ENCODE data around the gene REL.
"Not testable (repeated sequence)": the region's sequence is repeated elsewhere in the genome, so short reads cannot be mapped to it uniquely, and the experiment has no call there.

The REL gene

GRCh38 chr2:60867007-60867406, 14.4 kb upstream of the REL start:
- in situ Hi-C loops (cut with MboI; ENCODE audit: low sequenced_read_pairs) = no loop called here

- in situ Hi-C loops (cut with MboI; ENCODE audit: low sequenced_read_pairs) = no loop called here
Measured at GRCh38 chr2:60867848-60868247, 13.5 kb upstream of the REL start.

DNA sequence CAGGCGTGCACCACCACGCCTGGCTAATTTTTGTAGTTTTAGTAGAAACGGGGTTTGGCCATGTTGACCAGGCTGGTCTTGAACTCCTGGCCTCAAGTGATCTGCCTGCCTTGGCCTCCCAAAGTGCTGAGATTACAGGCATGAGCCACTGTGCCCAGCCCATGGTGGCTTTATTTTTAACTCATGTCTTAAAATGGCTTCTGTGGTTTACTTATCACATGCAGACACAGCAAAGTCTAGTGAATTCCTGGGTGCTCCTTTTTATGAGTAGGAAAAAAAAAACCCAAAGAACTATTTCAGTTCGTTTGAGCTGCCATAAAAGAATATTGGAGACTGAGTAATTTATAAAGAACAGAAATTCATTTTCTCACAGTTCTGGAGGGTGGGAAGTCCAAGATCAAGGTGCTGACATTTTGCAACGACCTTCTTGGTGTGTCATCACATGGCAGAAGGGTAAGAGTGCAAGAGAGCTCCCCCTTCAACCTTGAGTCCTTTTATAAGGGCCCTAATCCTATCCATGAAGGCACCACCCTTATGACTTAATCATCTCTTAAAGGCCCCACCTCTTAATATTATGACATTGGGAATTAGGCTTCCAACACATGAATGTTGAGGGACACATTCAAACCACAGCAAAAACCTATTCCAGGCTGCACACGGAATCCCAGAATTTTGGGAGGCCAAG, 12.6 kb upstream of the REL start:
- in situ Hi-C loops (cut with MboI; ENCODE audit: low sequenced_read_pairs) = no loop called here

- in situ Hi-C loops (cut with MboI; ENCODE audit: low sequenced_read_pairs) = no loop called here
Measured at GRCh38 chr2:60872510-60872928, 8.9 kb upstream of the REL start.

GRCh38 chr2:60873381-60873780, 8.0 kb upstream of the REL start:
- in situ Hi-C loops (cut with MboI; ENCODE audit: low sequenced_read_pairs) = no loop called here

GRCh38 chr2:60875520-60875919, 5.9 kb upstream of the REL start:
- in situ Hi-C loops (cut with MboI; ENCODE audit: low sequenced_read_pairs) = no loop called here

DNA sequence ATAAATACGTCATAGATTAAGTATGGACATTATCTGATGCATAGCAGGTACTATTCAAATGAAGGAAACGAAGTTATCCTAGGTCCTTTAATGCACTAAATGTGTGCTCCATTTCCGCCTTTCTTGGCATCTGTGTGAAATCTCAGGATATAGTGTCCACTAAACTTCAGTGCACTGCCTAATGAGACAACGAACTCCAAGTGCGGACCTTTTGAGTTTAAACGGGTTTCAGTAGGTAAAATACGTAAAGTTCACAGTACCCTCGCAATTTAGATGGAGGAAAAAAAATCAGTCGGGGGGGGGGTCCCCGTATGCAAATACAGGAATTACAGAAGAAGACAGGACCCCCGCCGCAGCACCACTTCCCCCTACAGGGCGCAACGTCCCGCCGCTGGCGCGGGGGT, 729 bp upstream of the REL start:
- in situ Hi-C loops (cut with MboI; ENCODE audit: low sequenced_read_pairs) = no loop called here

DNA sequence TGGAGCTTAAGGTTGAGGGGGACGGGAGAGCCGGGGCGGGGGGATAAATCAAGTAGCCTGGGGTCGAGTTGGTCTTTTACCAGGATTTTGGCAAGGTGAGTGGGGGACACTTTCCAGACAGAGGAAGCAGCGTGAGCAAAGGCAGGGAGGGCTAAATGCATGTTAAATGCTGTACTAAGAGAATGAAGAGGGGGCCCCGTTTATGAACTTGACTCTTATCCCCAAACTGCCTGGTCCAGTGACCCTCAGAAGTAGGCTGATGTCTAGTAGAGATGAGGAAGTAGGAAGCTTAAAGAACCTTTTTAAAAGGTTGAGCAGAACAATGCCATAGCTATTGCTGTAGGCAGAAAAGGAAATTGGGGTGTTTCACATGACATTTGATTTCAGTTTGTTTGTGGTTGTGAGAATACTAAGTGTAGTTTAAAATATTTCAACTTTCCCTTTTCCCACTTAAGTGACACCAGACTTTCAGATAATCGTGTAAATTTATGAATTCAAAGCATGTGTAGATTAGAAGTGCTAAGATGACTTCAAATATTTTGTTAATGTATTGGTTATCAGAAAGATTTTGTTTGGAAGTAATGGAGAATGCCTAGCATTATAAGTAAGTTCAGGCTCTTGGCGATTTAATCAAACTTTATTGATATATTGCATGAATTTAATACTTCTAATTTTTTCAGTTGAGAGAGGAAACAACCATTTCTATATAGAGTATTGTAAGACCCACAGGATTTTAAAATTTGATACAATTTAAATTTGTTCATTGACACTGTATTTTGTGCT, 1.8 kb downstream of the REL start:
- in situ Hi-C loops (cut with MboI; ENCODE audit: low sequenced_read_pairs) = no loop called here

GRCh38 chr2:60883896-60884295, 2.5 kb downstream of the REL start:
- in situ Hi-C loops (cut with MboI; ENCODE audit: low sequenced_read_pairs) = no loop called here

DNA sequence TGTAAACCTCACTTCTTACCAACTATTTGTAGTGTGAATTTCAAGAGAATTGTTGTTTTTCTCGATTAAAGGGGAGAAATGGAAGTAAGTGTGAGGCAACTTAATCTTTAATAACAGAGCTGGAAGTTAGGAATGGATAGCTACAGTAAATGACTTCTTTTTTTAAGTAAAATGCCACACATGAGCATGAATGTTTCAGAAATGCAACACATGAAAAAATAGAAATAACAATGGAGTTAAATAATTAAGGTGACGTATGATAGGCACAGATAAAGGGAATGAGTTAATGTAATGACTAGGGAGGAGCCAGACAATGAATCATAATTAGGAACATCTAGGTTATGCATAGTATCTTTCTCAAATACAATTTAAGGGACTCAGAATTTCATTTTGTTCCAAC, 3.4 kb downstream of the REL start:
- in situ Hi-C loops (cut with MboI; ENCODE audit: low sequenced_read_pairs) = no loop called here

DNA sequence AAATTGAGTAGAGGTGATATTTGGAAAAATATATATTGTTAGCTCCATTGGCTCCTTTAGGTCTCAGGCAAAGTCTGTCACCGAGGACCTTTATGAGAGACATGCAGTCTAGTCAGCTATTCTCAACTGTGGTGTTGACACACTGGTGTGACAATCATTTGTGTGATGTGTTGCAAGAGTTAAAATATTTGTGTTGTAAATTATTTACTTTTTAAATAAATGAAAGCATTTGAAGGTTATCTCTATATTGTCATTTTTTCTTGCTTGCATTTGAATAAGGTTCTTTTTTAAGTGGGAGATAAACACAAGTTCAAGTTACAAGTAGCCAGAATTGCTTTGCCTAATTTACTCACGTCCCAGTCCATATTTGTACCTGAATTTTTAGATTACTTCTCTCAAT, 4.3 kb downstream of the REL start:
- in situ Hi-C loops (cut with MboI; ENCODE audit: low sequenced_read_pairs) = no loop called here

DNA sequence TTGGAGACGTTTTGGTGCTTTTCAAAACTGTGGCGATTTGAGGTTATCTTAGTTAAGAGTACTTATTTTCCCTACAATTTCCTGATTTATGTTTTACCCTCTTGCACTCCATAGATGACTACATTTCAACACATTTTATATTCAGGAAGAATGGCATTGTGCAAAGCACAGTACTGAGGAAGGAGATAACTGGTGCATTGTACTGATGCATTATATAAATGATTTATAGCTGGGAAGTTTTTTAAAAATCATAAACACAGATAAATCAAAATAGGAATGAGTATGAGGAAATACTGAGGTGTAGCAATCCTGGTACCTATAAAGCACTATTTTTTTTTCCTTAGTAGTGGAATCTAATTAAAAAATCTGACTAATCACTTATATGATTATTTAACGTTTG, 5.6 kb downstream of the REL start:
- in situ Hi-C loops (cut with MboI; ENCODE audit: low sequenced_read_pairs) = no loop called here

DNA sequence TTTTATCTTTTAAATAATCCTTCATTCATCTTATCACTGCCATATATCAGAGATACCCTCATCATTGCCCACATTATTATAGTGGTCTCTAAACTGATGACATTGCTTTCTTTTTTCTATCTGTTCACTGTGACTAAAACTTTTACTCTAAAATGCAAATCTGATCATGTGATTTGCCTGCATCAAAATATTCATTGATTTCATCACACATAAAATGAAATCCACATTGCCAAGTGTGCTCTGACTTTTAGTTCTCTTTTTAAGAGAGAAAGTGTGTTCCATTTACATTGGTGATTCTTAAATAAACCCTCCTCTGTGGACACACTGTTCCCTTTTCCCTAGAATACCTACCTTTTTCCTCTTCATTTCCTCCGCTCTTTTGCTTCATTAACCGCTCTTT, 7.5 kb downstream of the REL start:
- in situ Hi-C loops (cut with MboI; ENCODE audit: low sequenced_read_pairs) = no loop called here

DNA sequence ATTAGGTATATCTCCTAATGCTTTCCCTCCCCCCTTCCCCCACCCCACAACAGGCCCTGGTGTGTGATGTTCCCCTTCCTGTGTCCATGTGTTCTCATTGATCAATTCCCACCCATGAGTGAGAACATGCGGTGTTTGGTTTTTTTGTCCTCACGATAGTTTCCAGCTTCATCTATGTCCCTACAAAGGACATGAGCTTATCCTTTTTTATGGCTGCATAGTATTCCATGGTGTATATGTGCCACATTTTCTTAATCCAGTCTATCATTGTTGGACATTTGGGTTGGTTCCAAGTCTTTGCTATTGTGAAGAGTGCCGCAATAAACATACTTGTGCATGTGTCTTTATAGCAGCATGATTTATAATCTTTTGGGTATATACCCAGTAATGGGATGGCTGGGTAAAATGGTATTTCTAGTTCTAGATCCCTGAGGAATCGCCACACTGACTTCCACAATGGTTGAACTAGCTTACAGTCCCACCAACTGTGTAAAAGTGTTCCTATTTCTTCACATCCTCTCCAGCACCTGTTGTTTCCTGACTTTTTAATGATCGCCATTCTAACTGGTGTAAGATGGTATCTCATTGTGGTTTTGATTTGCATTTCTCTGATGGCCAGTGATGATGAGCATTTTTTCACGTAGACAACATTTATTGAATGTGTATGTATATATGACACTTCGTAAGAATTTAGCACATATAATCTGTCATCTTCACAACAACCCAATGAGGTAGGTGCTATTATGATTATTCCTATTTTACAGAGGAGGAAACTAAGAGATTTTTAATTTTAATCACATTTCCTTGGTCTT, 8.4 kb downstream of the REL start:
- in situ Hi-C loops (cut with MboI; ENCODE audit: low sequenced_read_pairs) = loop anchor here (10.0 kb wide), 1 partner anchor 85 kb away; no protein-coding TSS in a partner anchor

DNA sequence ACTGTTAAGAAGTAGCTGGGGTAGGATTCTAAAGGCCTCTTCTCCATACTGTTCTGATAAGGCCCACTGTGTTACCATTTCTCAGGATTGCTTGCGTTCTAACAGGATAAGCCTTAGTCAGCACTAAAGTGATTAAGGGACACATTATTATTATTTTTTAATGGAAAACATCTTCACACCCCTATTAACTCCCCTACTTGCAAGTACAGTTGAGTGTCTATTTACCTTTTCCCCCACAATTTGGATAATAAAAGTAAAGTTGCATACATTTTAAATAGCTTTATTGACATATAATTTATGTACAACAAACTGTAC, 9.0 kb downstream of the REL start:
- in situ Hi-C loops (cut with MboI; ENCODE audit: low sequenced_read_pairs) = loop anchor here (10.0 kb wide), 1 partner anchor 86 kb away; no protein-coding TSS in a partner anchor

- in situ Hi-C loops (cut with MboI; ENCODE audit: low sequenced_read_pairs) = loop anchor here (10.0 kb wide), 1 partner anchor 86 kb away; no protein-coding TSS in a partner anchor
Measured at GRCh38 chr2:60891180-60891579, 9.8 kb downstream of the REL start.

- in situ Hi-C loops (cut with MboI; ENCODE audit: low sequenced_read_pairs) = loop anchor here (10.0 kb wide), 1 partner anchor 94 kb away; no protein-coding TSS in a partner anchor
Measured at GRCh38 chr2:60898567-60898966, 17.2 kb downstream of the REL start.

DNA sequence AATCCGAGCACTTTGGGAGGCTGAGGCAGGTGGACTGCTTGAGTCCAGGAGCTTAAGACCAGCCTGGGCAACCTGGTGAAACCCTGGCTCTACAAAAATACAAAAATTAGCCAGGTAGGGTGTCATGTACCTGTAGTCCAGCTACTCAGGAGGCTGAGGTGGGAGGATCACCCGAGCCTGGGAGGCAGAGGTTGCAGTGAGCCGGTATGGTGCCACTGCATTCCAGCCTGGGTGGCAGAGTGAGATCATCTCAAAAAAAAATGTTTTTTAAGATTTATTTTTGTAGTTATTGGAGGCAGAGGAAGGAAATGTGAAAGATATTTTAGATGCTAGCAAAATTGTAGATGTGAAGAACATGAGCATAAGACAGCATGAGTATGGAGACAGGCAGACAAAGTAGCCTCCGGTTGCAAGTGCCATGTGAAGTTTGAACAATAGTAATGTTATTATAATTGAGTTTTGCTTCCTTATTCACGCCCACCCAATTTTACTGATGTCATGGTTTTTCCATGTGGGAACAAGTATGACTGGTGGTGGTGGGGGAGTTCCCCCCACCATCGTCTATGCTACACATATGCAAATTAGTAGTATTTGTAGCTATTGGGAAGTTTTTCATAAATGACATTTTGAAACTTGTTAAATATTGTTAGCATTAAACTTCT, 18.0 kb downstream of the REL start:
- in situ Hi-C loops (cut with MboI; ENCODE audit: low sequenced_read_pairs) = loop anchor here (10.0 kb wide), 1 partner anchor 95 kb away; no protein-coding TSS in a partner anchor

GRCh38 chr2:60899892-60900249, 18.5 kb downstream of the REL start:
- in situ Hi-C loops (cut with MboI; ENCODE audit: low sequenced_read_pairs) = loop anchor here (10.0 kb wide), 1 partner anchor 95 kb away; no protein-coding TSS in a partner anchor

DNA sequence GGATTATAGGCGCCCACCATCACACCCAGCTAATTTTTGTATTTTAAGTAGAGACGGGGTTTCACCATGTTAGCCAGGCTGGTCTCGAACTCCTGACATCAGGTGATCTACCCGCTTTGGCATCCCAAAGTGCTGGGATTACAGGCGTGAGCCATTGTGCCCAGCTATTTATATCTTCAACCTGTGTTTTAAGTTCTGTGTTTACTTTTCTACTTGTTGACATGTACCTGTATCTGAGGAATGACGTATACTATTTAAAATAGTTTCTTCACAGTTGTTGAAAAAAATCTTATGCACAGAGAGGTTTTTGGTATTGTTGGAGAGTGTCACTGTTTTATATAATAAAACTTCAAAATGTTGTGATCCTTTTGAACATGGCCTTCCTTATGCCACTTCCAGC, 19.9 kb downstream of the REL start:
- in situ Hi-C loops (cut with MboI; ENCODE audit: low sequenced_read_pairs) = not testable (repeated sequence)

GRCh38 chr2:60905867-60906266, 24.5 kb downstream of the REL start:
- in situ Hi-C loops (cut with MboI; ENCODE audit: low sequenced_read_pairs) = not testable (repeated sequence)

All from HL-60/S4 treated with retinoic acid at 250 ng/mL for 4 days and 3 days (cell line).